Stimulated activated effector memory CD8-positive, alpha-beta T cell treated with anti-CD3 and anti-CD28 coated beads, Interleukin-12 subunit alpha, Interleukin-12 subunit beta, amount 100 ng/mL, for 72 hours (primary cell): ENCODE results near the gene C19orf25.
"Not testable (repeated sequence)": the region's sequence is repeated elsewhere in the genome, so short reads cannot be mapped to it uniquely, and the experiment has no call there.

Experiments used
- ATAC-seq: fragments of 150-1000 bp; cut with Tn5 transposase; 2 replicates; pipeline ENCODE4 v1.10.0; 2021
- DNase-seq, 2 donors: peaks; one replicate each; pipeline ENCODE4 v3.0.0; 2021 to 2022; ENCODE audit warnings: low spot score in 2 of 2
- H3K27ac Mint-ChIP-seq: one replicate; pipeline ENCODE4 v1.8.0; 2022; ENCODE audit warnings: mild to moderate bottlenecking, mixed read lengths
- H3K36me3 Mint-ChIP-seq: one replicate; pipeline ENCODE4 v1.8.0; 2022; ENCODE audit warnings: mild to moderate bottlenecking, mixed read lengths
- H3K4me1 Mint-ChIP-seq: one replicate; pipeline ENCODE4 v1.8.0; 2022; ENCODE audit warnings: mixed read lengths
- H3K4me3 Mint-ChIP-seq: one replicate; pipeline ENCODE4 v1.8.0; 2022; ENCODE audit warnings: mild to moderate bottlenecking, mixed read lengths
- H3K9me3 Mint-ChIP-seq: one replicate; pipeline ENCODE4 v1.8.0; 2022; ENCODE audit warnings: mixed read lengths

Gene C19orf25

GRCh38 chr19:1505991-1506881 is 27.2 kb upstream of the C19orf25 start:
- no peaks in the 10 kb centered on the region for H3K9me3 Mint-ChIP-seq
- ATAC-seq (no peak), DNase-seq (no peak)
- no peak overlapping the region for H3K4me3 Mint-ChIP-seq
- no peak overlapping the region for H3K27ac Mint-ChIP-seq
- peaks cover 24% of the 10 kb centered on the region for H3K4me1 Mint-ChIP-seq
- peaks cover 6% of the 10 kb centered on the region for H3K36me3 Mint-ChIP-seq

GRCh38 chr19:1505012-1505411 is 26.0 kb upstream of the C19orf25 start:
- Mint-ChIP-seq H3K27ac (no peak overlapping the region), H3K36me3 (peaks cover 6% of the 10 kb centered on the region), H3K4me3 (no peak overlapping the region), H3K4me1 (peaks cover 22% of the 10 kb centered on the region), H3K9me3 (no peaks in the 10 kb centered on the region)
- no peak for ATAC-seq
- DNase-seq, result no peak

GRCh38 chr19:1503925-1504773 is 25.1 kb upstream of the C19orf25 start:
- DNase-seq (no peak), ATAC-seq (no peak)
- no peak overlapping the region for H3K4me3 Mint-ChIP-seq
- H3K9me3 Mint-ChIP-seq, result no peaks in the 10 kb centered on the region
- H3K4me1 Mint-ChIP-seq, result peaks cover 15% of the 10 kb centered on the region
- H3K36me3 Mint-ChIP-seq, result peaks cover 6% of the 10 kb centered on the region
- H3K27ac Mint-ChIP-seq, result no peak overlapping the region

GRCh38 chr19:1503089-1503924 is 24.3 kb upstream of the C19orf25 start:
- H3K9me3 Mint-ChIP-seq, result no peaks in the 10 kb centered on the region
- peaks cover 15% of the 10 kb centered on the region for H3K4me1 Mint-ChIP-seq
- H3K4me3 Mint-ChIP-seq, result no peak overlapping the region
- DNase-seq (peak; percentile 63 to 86), ATAC-seq (peak; percentile 65)
- no peak overlapping the region for H3K27ac Mint-ChIP-seq
- peaks cover 6% of the 10 kb centered on the region for H3K36me3 Mint-ChIP-seq

GRCh38 chr19:1502433-1503088 is 23.5 kb upstream of the C19orf25 start:
- no peak for ATAC-seq
- DNase-seq, result no peak
- peaks cover 9% of the 10 kb centered on the region for H3K4me1 Mint-ChIP-seq
- H3K27ac Mint-ChIP-seq, result no peak overlapping the region
- peaks cover 2% of the 10 kb centered on the region for H3K36me3 Mint-ChIP-seq
- no peaks in the 10 kb centered on the region for H3K9me3 Mint-ChIP-seq
- no peak overlapping the region for H3K4me3 Mint-ChIP-seq

- H3K4me3 Mint-ChIP-seq, result no peak overlapping the region
- H3K9me3 Mint-ChIP-seq, result no peaks in the 10 kb centered on the region
- peaks cover 3% of the 10 kb centered on the region for H3K4me1 Mint-ChIP-seq
- DNase-seq (no peak), ATAC-seq (no peak)
- no peak overlapping the region for H3K27ac Mint-ChIP-seq
- H3K36me3 Mint-ChIP-seq, result no peaks in the 10 kb centered on the region
These were observed 22.2 kb upstream of the C19orf25 start for GRCh38 chr19:1501200-1501595.

- H3K9me3 Mint-ChIP-seq, H3K36me3 Mint-ChIP-seq, H3K27ac Mint-ChIP-seq, H3K4me1 Mint-ChIP-seq, ATAC-seq, H3K4me3 Mint-ChIP-seq, DNase-seq: not testable (repeated sequence)
These were observed 20.2 kb upstream of the C19orf25 start for GRCh38 chr19:1499231-1499630.

- Mint-ChIP-seq H3K36me3 (no peaks in the 10 kb centered on the region), H3K4me3 (no peak overlapping the region), H3K9me3 (no peaks in the 10 kb centered on the region), H3K4me1 (no peaks in the 10 kb centered on the region), H3K27ac (no peak overlapping the region)
- DNase-seq (no peak), ATAC-seq (no peak)
These were observed 18.7 kb upstream of the C19orf25 start for GRCh38 chr19:1497578-1498235.

GRCh38 chr19:1496714-1497577 is 17.9 kb upstream of the C19orf25 start:
- H3K4me3 Mint-ChIP-seq, result no peak overlapping the region
- no peak for ATAC-seq
- peaks cover 3% of the 10 kb centered on the region for H3K36me3 Mint-ChIP-seq
- H3K27ac Mint-ChIP-seq, result no peak overlapping the region
- no peaks in the 10 kb centered on the region for H3K9me3 Mint-ChIP-seq
- H3K4me1 Mint-ChIP-seq, result peaks cover 2% of the 10 kb centered on the region
- DNase-seq, result no peak

- peaks cover 7% of the 10 kb centered on the region for H3K36me3 Mint-ChIP-seq
- peaks cover 7% of the 10 kb centered on the region for H3K4me1 Mint-ChIP-seq
- H3K27ac Mint-ChIP-seq, result no peak overlapping the region
- DNase-seq (no peak), ATAC-seq (no peak)
- no peak overlapping the region for H3K4me3 Mint-ChIP-seq
- no peaks in the 10 kb centered on the region for H3K9me3 Mint-ChIP-seq
These were observed 17.0 kb upstream of the C19orf25 start for GRCh38 chr19:1495799-1496713.

- Mint-ChIP-seq H3K4me3 (no peak overlapping the region), H3K36me3 (peaks cover 14% of the 10 kb centered on the region), H3K4me1 (peaks cover 13% of the 10 kb centered on the region), H3K9me3 (no peaks in the 10 kb centered on the region), H3K27ac (no peak overlapping the region)
- ATAC-seq (no peak), DNase-seq (no peak)
These were observed 16.2 kb upstream of the C19orf25 start for GRCh38 chr19:1495051-1495798.

- Mint-ChIP-seq H3K27ac (no peak overlapping the region), H3K9me3 (no peaks in the 10 kb centered on the region), H3K4me1 (peaks cover 19% of the 10 kb centered on the region), H3K36me3 (peaks cover 14% of the 10 kb centered on the region), H3K4me3 (no peak overlapping the region)
- DNase-seq, result no peak
- ATAC-seq, result no peak
These were observed 15.2 kb upstream of the C19orf25 start for GRCh38 chr19:1494115-1494815.
